ENCODE data around the gene CTDSP2. TPM values are rescaled to one million over a fixed set of nuclear protein-coding genes. Genes with fewer than 3 reads are reported as not detected.
"Not testable (repeated sequence)": the region's sequence is repeated elsewhere in the genome, so short reads cannot be mapped to it uniquely, and the experiment has no call there.

The CTDSP2 gene
- total RNA-seq, 1 donor from 2014 or later: 181 TPM

DNA sequence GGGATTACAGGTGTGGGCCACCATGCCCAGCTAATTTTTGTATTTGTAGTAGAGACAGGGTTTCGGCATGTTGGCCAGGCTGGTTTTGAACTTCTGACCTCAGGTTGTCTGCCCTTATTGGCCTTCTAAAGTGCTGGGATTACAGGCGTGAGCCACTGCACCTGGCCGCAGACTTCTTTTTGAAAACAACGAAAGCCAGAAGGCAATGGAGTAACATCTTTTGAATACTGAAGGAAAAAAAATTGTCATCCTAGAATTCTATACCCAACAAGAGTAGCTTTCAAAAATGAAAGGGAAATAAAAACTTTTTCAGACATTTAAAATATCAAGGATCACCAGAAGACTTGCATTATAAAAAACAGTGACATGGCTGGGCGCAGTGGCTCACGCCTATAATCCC lies 38.7 kb upstream of the CTDSP2 start:
- TF ChIP-seq, protein P1, sequence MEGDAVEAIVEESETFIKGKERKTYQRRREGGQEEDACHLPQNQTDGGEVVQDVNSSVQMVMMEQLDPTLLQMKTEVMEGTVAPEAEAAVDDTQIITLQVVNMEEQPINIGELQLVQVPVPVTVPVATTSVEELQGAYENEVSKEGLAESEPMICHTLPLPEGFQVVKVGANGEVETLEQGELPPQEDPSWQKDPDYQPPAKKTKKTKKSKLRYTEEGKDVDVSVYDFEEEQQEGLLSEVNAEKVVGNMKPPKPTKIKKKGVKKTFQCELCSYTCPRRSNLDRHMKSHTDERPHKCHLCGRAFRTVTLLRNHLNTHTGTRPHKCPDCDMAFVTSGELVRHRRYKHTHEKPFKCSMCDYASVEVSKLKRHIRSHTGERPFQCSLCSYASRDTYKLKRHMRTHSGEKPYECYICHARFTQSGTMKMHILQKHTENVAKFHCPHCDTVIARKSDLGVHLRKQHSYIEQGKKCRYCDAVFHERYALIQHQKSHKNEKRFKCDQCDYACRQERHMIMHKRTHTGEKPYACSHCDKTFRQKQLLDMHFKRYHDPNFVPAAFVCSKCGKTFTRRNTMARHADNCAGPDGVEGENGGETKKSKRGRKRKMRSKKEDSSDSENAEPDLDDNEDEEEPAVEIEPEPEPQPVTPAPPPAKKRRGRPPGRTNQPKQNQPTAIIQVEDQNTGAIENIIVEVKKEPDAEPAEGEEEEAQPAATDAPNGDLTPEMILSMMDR (IDR thresholded peaks at IDR 0.05; ENCODE audit: unreplicated experiment): no peak
- no peak for DNase-seq (ENCODE audit: low spot score)
- Mint-ChIP-seq H3K27me3 (ENCODE audit: unreplicated experiment) (peaks cover 5% of the 10 kb centered on the region), H3K9me3 (ENCODE audit: unreplicated experiment) (no peaks in the 10 kb centered on the region), H3K36me3 (ENCODE audit: low read depth, unreplicated experiment) (no peaks in the 10 kb centered on the region), H3K27ac (ENCODE audit: unreplicated experiment) (no peak overlapping the region), H3K4me1 (ENCODE audit: unreplicated experiment) (peaks cover 15% of the 10 kb centered on the region), H3K4me3 (ENCODE audit: unreplicated experiment) (no peak overlapping the region)

DNA sequence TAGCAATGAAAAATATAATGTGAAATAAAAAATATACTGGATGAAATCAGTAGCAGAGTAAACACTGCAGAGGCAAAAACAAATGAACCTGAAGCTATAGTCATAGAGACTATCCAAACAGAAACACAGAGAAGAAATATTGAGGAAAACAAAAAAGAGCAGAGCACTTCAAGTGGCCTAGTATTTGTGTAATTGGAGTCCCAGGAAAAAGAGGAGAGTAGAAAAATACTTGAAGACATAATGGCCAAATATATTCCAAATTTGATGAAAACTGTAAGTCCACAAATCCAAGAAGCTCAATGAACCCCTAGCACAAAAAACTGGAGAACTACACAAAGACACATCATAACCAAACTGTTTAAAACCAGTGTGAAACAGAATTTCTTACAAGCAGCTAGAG lies 37.2 kb upstream of the CTDSP2 start:
- Mint-ChIP-seq H3K4me1 (ENCODE audit: unreplicated experiment) (peaks cover 11% of the 10 kb centered on the region), H3K36me3 (ENCODE audit: low read depth, unreplicated experiment) (no peaks in the 10 kb centered on the region), H3K27me3 (ENCODE audit: unreplicated experiment) (peaks cover 8% of the 10 kb centered on the region), H3K27ac (ENCODE audit: unreplicated experiment) (no peak overlapping the region), H3K9me3 (ENCODE audit: unreplicated experiment) (no peaks in the 10 kb centered on the region), H3K4me3 (ENCODE audit: unreplicated experiment) (no peak overlapping the region)
- DNase-seq (ENCODE audit: low spot score): no peak
- TF ChIP-seq, protein P1 (IDR thresholded peaks at IDR 0.05; ENCODE audit: unreplicated experiment): no peak

- no peaks in the 10 kb centered on the region for H3K9me3 Mint-ChIP-seq (ENCODE audit: unreplicated experiment)
- H3K4me3 Mint-ChIP-seq (ENCODE audit: unreplicated experiment): no peak overlapping the region
- TF ChIP-seq, protein P1 (IDR thresholded peaks at IDR 0.05; ENCODE audit: unreplicated experiment): no peak
- H3K27me3 Mint-ChIP-seq (ENCODE audit: unreplicated experiment): peaks cover 8% of the 10 kb centered on the region
- no peak for DNase-seq (ENCODE audit: low spot score)
- peaks cover 8% of the 10 kb centered on the region for H3K4me1 Mint-ChIP-seq (ENCODE audit: unreplicated experiment)
- H3K27ac Mint-ChIP-seq (ENCODE audit: unreplicated experiment): no peak overlapping the region
- H3K36me3 Mint-ChIP-seq (ENCODE audit: low read depth, unreplicated experiment): no peaks in the 10 kb centered on the region
These were observed 36.5 kb upstream of the CTDSP2 start for GRCh38 chr12:57883057-57883456.

- H3K36me3 Mint-ChIP-seq (ENCODE audit: low read depth, unreplicated experiment): no peaks in the 10 kb centered on the region
- H3K27me3 Mint-ChIP-seq (ENCODE audit: unreplicated experiment): peaks cover 7% of the 10 kb centered on the region
- peaks cover 8% of the 10 kb centered on the region for H3K4me1 Mint-ChIP-seq (ENCODE audit: unreplicated experiment)
- no peak overlapping the region for H3K4me3 Mint-ChIP-seq (ENCODE audit: unreplicated experiment)
- no peak for DNase-seq (ENCODE audit: low spot score)
- no peak overlapping the region for H3K27ac Mint-ChIP-seq (ENCODE audit: unreplicated experiment)
- TF ChIP-seq, protein P1 (IDR thresholded peaks at IDR 0.05; ENCODE audit: unreplicated experiment): no peak
- no peaks in the 10 kb centered on the region for H3K9me3 Mint-ChIP-seq (ENCODE audit: unreplicated experiment)
These were observed 36.0 kb upstream of the CTDSP2 start for GRCh38 chr12:57882575-57882974.

DNA sequence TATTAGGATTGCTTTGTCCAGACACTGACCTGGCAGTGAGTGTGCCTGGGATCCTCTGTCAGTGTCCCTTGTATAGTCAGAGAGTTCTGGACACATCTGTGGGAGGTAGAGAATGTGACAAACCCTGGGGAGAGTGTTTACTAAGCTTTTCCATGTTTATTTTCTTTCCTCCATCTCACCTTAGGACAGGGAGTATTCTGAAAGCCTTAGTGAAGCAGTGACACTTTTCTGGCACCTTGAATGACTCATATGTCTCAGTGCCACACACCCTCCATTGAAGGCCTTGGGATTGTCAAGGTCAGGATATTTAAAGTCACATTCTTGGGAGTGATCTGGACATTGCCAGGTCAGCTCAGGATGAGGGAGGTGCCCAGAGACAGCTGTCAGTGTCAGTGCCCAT lies 34.9 kb upstream of the CTDSP2 start:
- Mint-ChIP-seq H3K9me3 (ENCODE audit: unreplicated experiment) (no peaks in the 10 kb centered on the region), H3K36me3 (ENCODE audit: low read depth, unreplicated experiment) (peaks cover 3% of the 10 kb centered on the region), H3K27ac (ENCODE audit: unreplicated experiment) (no peak overlapping the region), H3K27me3 (ENCODE audit: unreplicated experiment) (peaks cover 5% of the 10 kb centered on the region), H3K4me1 (ENCODE audit: unreplicated experiment) (peaks cover 4% of the 10 kb centered on the region), H3K4me3 (ENCODE audit: unreplicated experiment) (no peak overlapping the region)
- TF ChIP-seq, protein P1 (IDR thresholded peaks at IDR 0.05; ENCODE audit: unreplicated experiment): no peak
- DNase-seq (ENCODE audit: low spot score): no peak

GRCh38 chr12:57881035-57881434 lies 34.5 kb upstream of the CTDSP2 start:
- H3K36me3 Mint-ChIP-seq (ENCODE audit: low read depth, unreplicated experiment); H3K9me3 Mint-ChIP-seq (ENCODE audit: unreplicated experiment); DNase-seq (ENCODE audit: low spot score); H3K4me1 Mint-ChIP-seq (ENCODE audit: unreplicated experiment); H3K4me3 Mint-ChIP-seq (ENCODE audit: unreplicated experiment); H3K27me3 Mint-ChIP-seq (ENCODE audit: unreplicated experiment); H3K27ac Mint-ChIP-seq (ENCODE audit: unreplicated experiment): not testable (repeated sequence)

All from endothelial cell (in vitro differentiated cells).